ENCODE data around the gene EBPL.

EBPL gene

GRCh38 chr13:49652355-49653305 lies 38.7 kb downstream of the EBPL start:
- no peak for TF ChIP-seq FOXP2 (optimal IDR thresholded peaks at IDR 0.05; ENCODE audit: borderline replicate concordance, extremely low read depth, extremely low read length, insufficient read depth)
- TF ChIP-seq, protein P1, sequence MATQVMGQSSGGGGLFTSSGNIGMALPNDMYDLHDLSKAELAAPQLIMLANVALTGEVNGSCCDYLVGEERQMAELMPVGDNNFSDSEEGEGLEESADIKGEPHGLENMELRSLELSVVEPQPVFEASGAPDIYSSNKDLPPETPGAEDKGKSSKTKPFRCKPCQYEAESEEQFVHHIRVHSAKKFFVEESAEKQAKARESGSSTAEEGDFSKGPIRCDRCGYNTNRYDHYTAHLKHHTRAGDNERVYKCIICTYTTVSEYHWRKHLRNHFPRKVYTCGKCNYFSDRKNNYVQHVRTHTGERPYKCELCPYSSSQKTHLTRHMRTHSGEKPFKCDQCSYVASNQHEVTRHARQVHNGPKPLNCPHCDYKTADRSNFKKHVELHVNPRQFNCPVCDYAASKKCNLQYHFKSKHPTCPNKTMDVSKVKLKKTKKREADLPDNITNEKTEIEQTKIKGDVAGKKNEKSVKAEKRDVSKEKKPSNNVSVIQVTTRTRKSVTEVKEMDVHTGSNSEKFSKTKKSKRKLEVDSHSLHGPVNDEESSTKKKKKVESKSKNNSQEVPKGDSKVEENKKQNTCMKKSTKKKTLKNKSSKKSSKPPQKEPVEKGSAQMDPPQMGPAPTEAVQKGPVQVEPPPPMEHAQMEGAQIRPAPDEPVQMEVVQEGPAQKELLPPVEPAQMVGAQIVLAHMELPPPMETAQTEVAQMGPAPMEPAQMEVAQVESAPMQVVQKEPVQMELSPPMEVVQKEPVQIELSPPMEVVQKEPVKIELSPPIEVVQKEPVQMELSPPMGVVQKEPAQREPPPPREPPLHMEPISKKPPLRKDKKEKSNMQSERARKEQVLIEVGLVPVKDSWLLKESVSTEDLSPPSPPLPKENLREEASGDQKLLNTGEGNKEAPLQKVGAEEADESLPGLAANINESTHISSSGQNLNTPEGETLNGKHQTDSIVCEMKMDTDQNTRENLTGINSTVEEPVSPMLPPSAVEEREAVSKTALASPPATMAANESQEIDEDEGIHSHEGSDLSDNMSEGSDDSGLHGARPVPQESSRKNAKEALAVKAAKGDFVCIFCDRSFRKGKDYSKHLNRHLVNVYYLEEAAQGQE (IDR thresholded peaks at IDR 0.05; ENCODE audit: insufficient read depth in 1 of 2, low read depth in 2 of 2, low read length in 2 of 2): no peak
- no peak for TF ChIP-seq TAF1 (IDR thresholded peaks at IDR 0.05; ENCODE audit: borderline replicate concordance, insufficient read depth, low read length)
- TF ChIP-seq POLR2AphosphoS5 (IDR thresholded peaks at IDR 0.05; ENCODE audit: low read depth, low read length): no peak
- no peak for TF ChIP-seq SIN3A (IDR thresholded peaks at IDR 0.05; ENCODE audit: borderline replicate concordance, insufficient read depth, low read length)

- TF ChIP-seq, protein P1 (IDR thresholded peaks at IDR 0.05; ENCODE audit: insufficient read depth in 1 of 2, low read depth in 2 of 2, low read length in 2 of 2): no peak
- TF ChIP-seq POLR2AphosphoS5 (IDR thresholded peaks at IDR 0.05; ENCODE audit: low read depth, low read length): no peak
- no peak for TF ChIP-seq TAF1 (IDR thresholded peaks at IDR 0.05; ENCODE audit: borderline replicate concordance, insufficient read depth, low read length)
- TF ChIP-seq FOXP2 (optimal IDR thresholded peaks at IDR 0.05; ENCODE audit: borderline replicate concordance, extremely low read depth, extremely low read length, insufficient read depth): no peak
- no peak for TF ChIP-seq SIN3A (IDR thresholded peaks at IDR 0.05; ENCODE audit: borderline replicate concordance, insufficient read depth, low read length)
Measured at GRCh38 chr13:49651570-49652354, 39.5 kb downstream of the EBPL start.

GRCh38 chr13:49649963-49650312 lies 41.3 kb downstream of the EBPL start:
- TF ChIP-seq FOXP2 (optimal IDR thresholded peaks at IDR 0.05; ENCODE audit: borderline replicate concordance, extremely low read depth, extremely low read length, insufficient read depth): no peak
- TF ChIP-seq, protein P1 (IDR thresholded peaks at IDR 0.05; ENCODE audit: insufficient read depth in 1 of 2, low read depth in 2 of 2, low read length in 2 of 2): no peak

DNA sequence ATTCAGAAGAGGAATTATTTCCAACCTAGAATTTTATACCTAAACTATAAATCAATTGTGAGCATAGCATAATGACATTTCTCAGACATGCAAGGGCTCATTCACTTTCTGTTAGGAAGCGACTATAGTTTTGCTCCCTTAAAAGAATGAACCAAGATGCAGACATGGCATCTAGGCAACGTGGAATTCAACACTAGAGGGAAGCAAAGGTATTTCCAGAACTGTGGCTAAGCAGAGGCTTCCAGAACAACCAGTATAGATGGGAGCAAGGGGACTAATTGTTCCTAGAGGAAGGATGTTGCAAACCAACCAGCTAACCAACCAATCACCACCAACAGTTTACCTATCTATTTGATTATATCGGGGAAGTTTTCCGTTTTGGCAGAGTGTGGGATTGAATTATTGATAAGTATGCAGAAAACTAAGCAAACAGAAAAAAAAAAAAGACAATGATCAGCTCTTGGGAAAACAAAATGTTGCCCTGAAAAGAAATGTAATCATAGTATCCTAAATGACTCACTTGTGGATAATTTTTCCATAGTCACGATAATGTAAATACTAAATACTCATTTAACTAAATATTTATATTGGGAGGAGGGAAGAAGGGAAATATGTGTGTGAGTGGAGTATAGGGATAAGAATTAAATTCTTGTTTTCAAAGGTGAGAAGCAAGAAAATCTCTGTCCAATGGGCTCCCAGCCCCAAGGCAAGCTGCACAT lies 41.9 kb downstream of the EBPL start:
- TF ChIP-seq, protein P1 (IDR thresholded peaks at IDR 0.05; ENCODE audit: insufficient read depth in 1 of 2, low read depth in 2 of 2, low read length in 2 of 2): no peak
- no peak for TF ChIP-seq POLR2AphosphoS5 (IDR thresholded peaks at IDR 0.05; ENCODE audit: low read depth, low read length)
- no peak for TF ChIP-seq TAF1 (IDR thresholded peaks at IDR 0.05; ENCODE audit: borderline replicate concordance, insufficient read depth, low read length)
- no peak for TF ChIP-seq SIN3A (IDR thresholded peaks at IDR 0.05; ENCODE audit: borderline replicate concordance, insufficient read depth, low read length)
